Adrenal gland (tissue), 12 donors: ENCODE measurements around the gene ZFHX3. TPM values are rescaled to one million over a fixed set of nuclear protein-coding genes. Genes with fewer than 3 reads are reported as not detected.
A peak's percentile ranks its signal among the peaks of the same experiment; 100 is the strongest.

Experiments used
- DNase-seq, 7 donors: peaks; one replicate each; pipeline ENCODE4 v3.0.0-alpha.2; 2019 to 2020
- H3K27ac ChIP-seq, 5 donors: fragments of 200-600 bp; sonication (generic) in 4 of 5; 1 replicate in 3 of 5; 2 replicates in 2 of 5; pipeline versions ENCODE4 v1.5.1 to v1.8.0; 2016 to 2020; ENCODE audit warnings: mild to moderate bottlenecking in 1 of 5
- H3K27me3 ChIP-seq: fragments of 200-600 bp; 2 replicates; pipeline ENCODE4 v1.8.0; 2021
- H3K36me3 ChIP-seq, 2 donors: fragments of 200-600 bp; replicated peaks in 1 of 2; 1 replicate in 1 of 2; 2 replicates in 1 of 2; pipeline versions ENCODE4 v1.5.1 to v1.8.0; 2018 to 2022
- H3K4me1 ChIP-seq, 2 donors: fragments of 200-600 bp; replicated peaks in 1 of 2; 1 replicate in 1 of 2; 2 replicates in 1 of 2; pipeline versions ENCODE4 v1.5.1 to v1.8.0; 2018 to 2021
- H3K4me3 ChIP-seq, 4 donors: fragments of 200-600 bp; sonication (generic) in 3 of 4; one replicate each; pipeline ENCODE4 v1.5.1; 2016 to 2018
- H3K9me3 ChIP-seq, 3 donors: fragments of 200-600 bp; sonication (generic) in 1 of 3; replicated peaks in 1 of 3; 1 replicate in 2 of 3; 2 replicates in 1 of 3; pipeline versions ENCODE4 v1.5.1 to v1.8.0; 2016 to 2021
- CTCF ChIP-seq, 6 experiments: fragments of 450-650 bp in 4 of 6; fragments of 200-600 bp in 2 of 6; sonication (generic) in 1 of 6; IDR thresholded peaks; 1 replicate in 5 of 6; 2 replicates in 1 of 6; pipeline versions ENCODE4 v1.5.1 to v1.8.0; 2016 to 2021; ENCODE audit warnings: antibody characterized with exemption in 6 of 6, mild to moderate bottlenecking in 2 of 6, moderate library complexity in 1 of 6
- POLR2A ChIP-seq, 2 donors: fragments of 450-650 bp; IDR thresholded peaks; one replicate each; pipeline ENCODE4 v1.6.1; 2017; ENCODE audit warnings: antibody characterized with exemption in 2 of 2, mild to moderate bottlenecking in 2 of 2, moderate library complexity in 1 of 2
- WGBS, 4 donors: extraction: QIAGEN DNeasy Blood & Tissue Kit in 2 of 4; methylation state at CpG; one replicate each; pipeline versions ENCODE4 v1.1.5 to v1.1.7; 2013 to 2017; 5-methylcytosine and 5-hydroxymethylcytosine counted together
- intact Hi-C, 2 donors: fragments of 100-400 bp; cut with DNase I; formaldehyde crosslinking; loops; one replicate each; pipeline versions ENCODE4 v1.14.1 to v1.15.0; 2022 to 2023
- polyA plus RNA-seq, 3 donors: library from polyadenylated mRNA; stranded (reverse); fragments of 200-250 nt in 2 of 3; fragments of 350-450 nt in 1 of 3; fragmentation: Illumina TruSeq in 1 of 3; extraction: RNeasy Lipid Tissue Mini Kit (QIAGEN cat#74804) in 1 of 3; gene quantifications; one replicate each; pipeline ENCODE4 v1.2.3, GENCODE V29; 2013 to 2014
- total RNA-seq, 9 donors: library from RNA; depleted of rRNA in 4 of 9; stranded (reverse); fragments of >200 nt in 4 of 9; fragments of 120-200 nt in 1 of 9; fragmentation: NEBNext Ultra II Directional in 1 of 9; extraction: Animal tissue kit (Norgen Biotek cat#: 25700) in 1 of 9; gene quantifications; one replicate each; pipeline versions ENCODE4 v1.1.0 to v1.2.4, GENCODE V29; 2013 to 2023
- donor health status: healthy with polysubstance abuse.
- donor health status: Bipolar disorder and iron deficiency.
- donor health status: DM: yes; HTN: yes; CAD: no.
- donor health status: DM: no; HTN: no; CAD: no.
- donor health status: DM: no; HTN: no; CAD: no.
- donor health status: DM: yes; HTN: yes; CAD: no.

Gene ZFHX3
- total and polyA plus RNA-seq, 12 donors, result 2.4 to 31.6 (median 19.3) TPM

- Histone ChIP-seq H3K9me3 (no peaks in the 10 kb centered on the region), H3K4me1 (peaks cover 22 to 56% of the 10 kb centered on the region in 2 donors), H3K4me3 (no peak overlapping the region), H3K27ac (peak overlapping the region in 1 of 5 donors; percentile 22), H3K36me3 (no peaks in the 10 kb centered on the region), H3K27me3 (no peaks in the 10 kb centered on the region)
- no peak for TF ChIP-seq CTCF (IDR thresholded peaks at IDR 0.05)
- TF ChIP-seq POLR2A (IDR thresholded peaks at IDR 0.05), result no peak
- 75 to 85% (median 81%) methylated on average over 4 of the region's 4 CpGs for WGBS, 4 donors
- peak in 1 of 7 donors; percentile 24 for DNase-seq
- intact Hi-C loops, result loop anchor here (10.0 kb wide), 1 partner anchor 207 kb away; no protein-coding TSS in a partner anchor
These were observed 6.3 kb downstream of the ZFHX3 start for GRCh38 chr16:73041676-73042075.

- DNase-seq, result no peak
- 89 to 96% (median 94%) methylated on average over 6 of the region's 6 CpGs for WGBS, 4 donors
- Histone ChIP-seq H3K9me3 (no peaks in the 10 kb centered on the region), H3K27ac (no peak overlapping the region), H3K36me3 (no peaks in the 10 kb centered on the region), H3K4me1 (peaks cover 21 to 48% of the 10 kb centered on the region in 2 donors), H3K27me3 (no peaks in the 10 kb centered on the region), H3K4me3 (no peak overlapping the region)
- no peak for TF ChIP-seq CTCF (IDR thresholded peaks at IDR 0.05)
- intact Hi-C loops, result loop anchor here (10.0 kb wide), 1 partner anchor 206 kb away; no protein-coding TSS in a partner anchor
These were observed 7.1 kb downstream of the ZFHX3 start for GRCh38 chr16:73040735-73041402.

GRCh38 chr16:73040136-73040535 is 7.8 kb downstream of the ZFHX3 start:
- Histone ChIP-seq H3K9me3 (no peaks in the 10 kb centered on the region), H3K27ac (peak overlapping the region in 1 of 5 donors; percentile 17), H3K27me3 (no peaks in the 10 kb centered on the region), H3K36me3 (no peaks in the 10 kb centered on the region), H3K4me1 (peaks cover 21 to 44% of the 10 kb centered on the region in 2 donors), H3K4me3 (no peak overlapping the region)
- peak in 1 of 7 donors; percentile 13 for DNase-seq
- 77 to 96% (median 79%) methylated on average over 6 of the region's 6 CpGs for WGBS, 4 donors
- TF ChIP-seq POLR2A (IDR thresholded peaks at IDR 0.05), result no peak
- TF ChIP-seq CTCF (IDR thresholded peaks at IDR 0.05), result no peak
- intact Hi-C loops, result loop anchor here (10.0 kb wide), 1 partner anchor 205 kb away; no protein-coding TSS in a partner anchor

GRCh38 chr16:73037845-73038570 is 9.9 kb downstream of the ZFHX3 start:
- Histone ChIP-seq H3K27ac (peak overlapping the region in 2 of 5 donors; percentile 10 to 47), H3K9me3 (no peaks in the 10 kb centered on the region), H3K4me3 (no peak overlapping the region), H3K36me3 (no peaks in the 10 kb centered on the region), H3K27me3 (no peaks in the 10 kb centered on the region), H3K4me1 (peaks cover 13 to 27% of the 10 kb centered on the region in 2 donors)
- TF ChIP-seq POLR2A (IDR thresholded peaks at IDR 0.05), result no peak
- no peak for TF ChIP-seq CTCF (IDR thresholded peaks at IDR 0.05)
- no peak for DNase-seq
- intact Hi-C loops, result no loop called here
- WGBS, 4 donors, result 65 to 73% (median 67%) methylated on average over 14 of the region's 14 CpGs
